IMR-90 (cell line): ENCODE results near the gene VAMP7.

ENCODE experiments used
- BHLHE40 ChIP-seq: fragments of 150-350 bp; IDR thresholded peaks from 2 replicates; pipeline ENCODE4 v1.6.1; 2016; ENCODE audit warnings: mild to moderate bottlenecking, low read depth, low read length
- CEBPB ChIP-seq: IDR thresholded peaks from 2 replicates; pipeline ENCODE4 v1.6.1; 2012; ENCODE audit warnings: low read depth, low read length, improper control_type of control experiment
- FOS ChIP-seq: fragments of 150-350 bp; IDR thresholded peaks from 2 replicates; pipeline ENCODE4 v1.6.1; 2016; ENCODE audit warnings: low read depth, low read length
- MAFK ChIP-seq: IDR thresholded peaks from 2 replicates; pipeline ENCODE4 v1.6.1; 2012; ENCODE audit warnings: low read depth, low read length, improper control_type of control experiment
- MAZ ChIP-seq: IDR thresholded peaks from 2 replicates; pipeline ENCODE4 v1.6.1; 2012; ENCODE audit warnings: low read depth, mild to moderate bottlenecking, low read length, improper control_type of control experiment, moderate library complexity, borderline replicate concordance
- MXI1 ChIP-seq: IDR thresholded peaks from 2 replicates; pipeline ENCODE4 v1.6.1; 2012; ENCODE audit warnings: low read depth, mild to moderate bottlenecking, low read length, moderate library complexity, borderline replicate concordance
- NFE2L2 ChIP-seq: fragments of 150-350 bp; IDR thresholded peaks from 2 replicates; pipeline ENCODE4 v1.6.1; 2016; ENCODE audit warnings: low read depth, mild to moderate bottlenecking, low read length
- POLR2A ChIP-seq: IDR thresholded peaks from 2 replicates; pipeline ENCODE4 v1.6.1; 2012; ENCODE audit warnings: mild to moderate bottlenecking, low read depth, low read length
- RAD21 ChIP-seq: IDR thresholded peaks from 2 replicates; pipeline ENCODE4 v1.6.1; 2012; ENCODE audit warnings: low read length, improper control_type of control experiment
- RCOR1 ChIP-seq: IDR thresholded peaks from 2 replicates; pipeline ENCODE4 v1.6.1; 2012; ENCODE audit warnings: mild to moderate bottlenecking, low read length, improper control_type of control experiment; ENCODE audit not compliant: insufficient replicate concordance
- RFX5 ChIP-seq: IDR thresholded peaks from 2 replicates; pipeline ENCODE4 v1.8.0; 2012; ENCODE audit warnings: low read depth, mild to moderate bottlenecking, low read length, moderate library complexity
- USF2 ChIP-seq: fragments of 150-350 bp; IDR thresholded peaks from 2 replicates; pipeline ENCODE4 v1.6.1; 2017; ENCODE audit warnings: mild to moderate bottlenecking, antibody characterized with exemption, low read length, low read depth
- TF ChIP-seq, protein P1 (sequence below): conservative IDR thresholded peaks from 2 replicates; pipeline ENCODE4 v1.5.1; 2012; ENCODE audit warnings: mild to moderate bottlenecking, low read depth, low read length, improper control_type of control experiment
- TF ChIP-seq, protein P2 (sequence below): fragments of 150-350 bp; IDR thresholded peaks from 2 replicates; pipeline ENCODE4 v1.6.1; 2016; ENCODE audit warnings: low read depth, mild to moderate bottlenecking, low read length, moderate library complexity, borderline replicate concordance

DNA sequence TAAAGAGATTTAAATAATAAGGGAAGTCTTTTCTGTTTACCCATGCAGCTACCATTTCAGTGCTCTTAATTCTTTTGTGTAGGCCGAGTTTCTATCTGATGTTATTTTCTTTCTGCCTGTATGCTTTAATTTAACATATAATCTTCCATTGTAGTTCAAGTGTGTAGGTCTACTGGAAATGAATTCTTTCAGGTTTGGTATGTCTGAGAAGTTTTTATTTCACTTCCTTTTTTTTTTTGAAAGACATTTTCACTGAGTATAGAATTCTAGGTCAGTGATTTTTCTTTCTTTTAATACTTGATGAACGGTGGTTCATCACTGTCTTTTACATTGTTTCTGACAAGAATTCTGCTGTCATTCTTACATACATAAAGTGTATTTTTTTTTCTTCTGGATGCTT is 42.1 kb downstream of the VAMP7 start:
- TF ChIP-seq, protein P1, sequence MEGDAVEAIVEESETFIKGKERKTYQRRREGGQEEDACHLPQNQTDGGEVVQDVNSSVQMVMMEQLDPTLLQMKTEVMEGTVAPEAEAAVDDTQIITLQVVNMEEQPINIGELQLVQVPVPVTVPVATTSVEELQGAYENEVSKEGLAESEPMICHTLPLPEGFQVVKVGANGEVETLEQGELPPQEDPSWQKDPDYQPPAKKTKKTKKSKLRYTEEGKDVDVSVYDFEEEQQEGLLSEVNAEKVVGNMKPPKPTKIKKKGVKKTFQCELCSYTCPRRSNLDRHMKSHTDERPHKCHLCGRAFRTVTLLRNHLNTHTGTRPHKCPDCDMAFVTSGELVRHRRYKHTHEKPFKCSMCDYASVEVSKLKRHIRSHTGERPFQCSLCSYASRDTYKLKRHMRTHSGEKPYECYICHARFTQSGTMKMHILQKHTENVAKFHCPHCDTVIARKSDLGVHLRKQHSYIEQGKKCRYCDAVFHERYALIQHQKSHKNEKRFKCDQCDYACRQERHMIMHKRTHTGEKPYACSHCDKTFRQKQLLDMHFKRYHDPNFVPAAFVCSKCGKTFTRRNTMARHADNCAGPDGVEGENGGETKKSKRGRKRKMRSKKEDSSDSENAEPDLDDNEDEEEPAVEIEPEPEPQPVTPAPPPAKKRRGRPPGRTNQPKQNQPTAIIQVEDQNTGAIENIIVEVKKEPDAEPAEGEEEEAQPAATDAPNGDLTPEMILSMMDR: no peak
- TF ChIP-seq MXI1 (no peak), RFX5 (no peak), POLR2A (no peak), USF2 (no peak), RAD21 (no peak), BHLHE40 (no peak), FOS (no peak), MAZ (no peak), RCOR1 (no peak), NFE2L2 (no peak), MAFK (no peak), CEBPB (no peak)
- TF ChIP-seq, protein P2, sequence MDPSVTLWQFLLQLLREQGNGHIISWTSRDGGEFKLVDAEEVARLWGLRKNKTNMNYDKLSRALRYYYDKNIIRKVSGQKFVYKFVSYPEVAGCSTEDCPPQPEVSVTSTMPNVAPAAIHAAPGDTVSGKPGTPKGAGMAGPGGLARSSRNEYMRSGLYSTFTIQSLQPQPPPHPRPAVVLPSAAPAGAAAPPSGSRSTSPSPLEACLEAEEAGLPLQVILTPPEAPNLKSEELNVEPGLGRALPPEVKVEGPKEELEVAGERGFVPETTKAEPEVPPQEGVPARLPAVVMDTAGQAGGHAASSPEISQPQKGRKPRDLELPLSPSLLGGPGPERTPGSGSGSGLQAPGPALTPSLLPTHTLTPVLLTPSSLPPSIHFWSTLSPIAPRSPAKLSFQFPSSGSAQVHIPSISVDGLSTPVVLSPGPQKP: no peak
